Progenitor cell of endocrine pancreas (in vitro differentiated cells): Measurements from ENCODE around the gene MRPL38. TPM values are rescaled to one million over a fixed set of nuclear protein-coding genes. Genes with fewer than 3 reads are reported as not detected.

ENCODE experiments used
- DNase-seq: peaks from one replicate; pipeline ENCODE4 v3.0.0; 2021; ENCODE audit warnings: low spot score; ENCODE audit not compliant: unreplicated experiment
- H3K27ac Mint-ChIP-seq: 2 replicates; pipeline ENCODE4 v1.8.0; 2021; ENCODE audit warnings: mild to moderate bottlenecking, moderate library complexity, mixed read lengths
- H3K27me3 Mint-ChIP-seq: 2 replicates; pipeline ENCODE4 v1.8.0; 2021; ENCODE audit warnings: mixed read lengths
- H3K36me3 Mint-ChIP-seq: 2 replicates; pipeline ENCODE4 v1.8.0; 2022; ENCODE audit warnings: mixed read lengths; ENCODE audit not compliant: insufficient read depth
- H3K4me1 Mint-ChIP-seq: 2 replicates; pipeline ENCODE4 v1.8.0; 2021; ENCODE audit warnings: low read depth, mixed read lengths
- H3K4me3 Mint-ChIP-seq: 2 replicates; pipeline ENCODE4 v1.8.0; 2021; ENCODE audit warnings: low read depth, mild to moderate bottlenecking, moderate library complexity, mixed read lengths
- H3K9me3 Mint-ChIP-seq: 2 replicates; pipeline ENCODE4 v1.8.0; 2021; ENCODE audit warnings: low read depth, mixed read lengths
- total RNA-seq: library from RNA; stranded (reverse); gene quantifications from 2 replicates; pipeline ENCODE4 v1.2.1, GENCODE V29; 2021
- TF ChIP-seq, protein P1 (sequence below): fragments of 200-600 bp; sonication (generic); IDR thresholded peaks from one replicate; pipeline ENCODE4 v1.5.0; 2021; ENCODE audit warnings: antibody characterized with exemption, mild to moderate bottlenecking; ENCODE audit not compliant: unreplicated experiment

MRPL38 gene
- total RNA-seq, 1 donor from 2014 or later: 82.7 TPM

DNA sequence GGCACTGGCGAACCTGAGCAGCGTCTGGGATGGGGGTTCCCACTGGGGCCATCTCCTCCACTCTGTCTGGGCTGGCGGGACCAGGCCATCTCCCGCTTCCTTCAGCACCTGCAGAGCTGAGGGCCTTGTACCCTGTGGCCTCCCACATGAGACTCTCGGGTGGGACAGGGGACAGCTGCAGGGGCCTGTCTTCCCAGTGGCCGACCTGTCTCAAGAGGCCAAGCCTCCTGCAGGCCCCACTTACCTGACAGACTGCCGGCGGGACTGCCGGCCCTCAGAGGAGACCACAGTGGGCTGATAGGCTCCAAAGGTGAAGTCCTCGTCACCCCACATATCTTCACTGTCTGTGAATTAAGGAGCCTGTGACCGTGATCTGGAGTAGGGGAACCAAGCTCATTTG, 20.4 kb upstream of the MRPL38 start:
- Mint-ChIP-seq H3K27ac (no peak overlapping the region), H3K4me1 (no peaks in the 10 kb centered on the region), H3K27me3 (no peaks in the 10 kb centered on the region), H3K9me3 (no peaks in the 10 kb centered on the region), H3K4me3 (no peak overlapping the region), H3K36me3 (no peaks in the 10 kb centered on the region)
- DNase-seq: no peak
- TF ChIP-seq, protein P1, sequence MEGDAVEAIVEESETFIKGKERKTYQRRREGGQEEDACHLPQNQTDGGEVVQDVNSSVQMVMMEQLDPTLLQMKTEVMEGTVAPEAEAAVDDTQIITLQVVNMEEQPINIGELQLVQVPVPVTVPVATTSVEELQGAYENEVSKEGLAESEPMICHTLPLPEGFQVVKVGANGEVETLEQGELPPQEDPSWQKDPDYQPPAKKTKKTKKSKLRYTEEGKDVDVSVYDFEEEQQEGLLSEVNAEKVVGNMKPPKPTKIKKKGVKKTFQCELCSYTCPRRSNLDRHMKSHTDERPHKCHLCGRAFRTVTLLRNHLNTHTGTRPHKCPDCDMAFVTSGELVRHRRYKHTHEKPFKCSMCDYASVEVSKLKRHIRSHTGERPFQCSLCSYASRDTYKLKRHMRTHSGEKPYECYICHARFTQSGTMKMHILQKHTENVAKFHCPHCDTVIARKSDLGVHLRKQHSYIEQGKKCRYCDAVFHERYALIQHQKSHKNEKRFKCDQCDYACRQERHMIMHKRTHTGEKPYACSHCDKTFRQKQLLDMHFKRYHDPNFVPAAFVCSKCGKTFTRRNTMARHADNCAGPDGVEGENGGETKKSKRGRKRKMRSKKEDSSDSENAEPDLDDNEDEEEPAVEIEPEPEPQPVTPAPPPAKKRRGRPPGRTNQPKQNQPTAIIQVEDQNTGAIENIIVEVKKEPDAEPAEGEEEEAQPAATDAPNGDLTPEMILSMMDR: no peak

DNA sequence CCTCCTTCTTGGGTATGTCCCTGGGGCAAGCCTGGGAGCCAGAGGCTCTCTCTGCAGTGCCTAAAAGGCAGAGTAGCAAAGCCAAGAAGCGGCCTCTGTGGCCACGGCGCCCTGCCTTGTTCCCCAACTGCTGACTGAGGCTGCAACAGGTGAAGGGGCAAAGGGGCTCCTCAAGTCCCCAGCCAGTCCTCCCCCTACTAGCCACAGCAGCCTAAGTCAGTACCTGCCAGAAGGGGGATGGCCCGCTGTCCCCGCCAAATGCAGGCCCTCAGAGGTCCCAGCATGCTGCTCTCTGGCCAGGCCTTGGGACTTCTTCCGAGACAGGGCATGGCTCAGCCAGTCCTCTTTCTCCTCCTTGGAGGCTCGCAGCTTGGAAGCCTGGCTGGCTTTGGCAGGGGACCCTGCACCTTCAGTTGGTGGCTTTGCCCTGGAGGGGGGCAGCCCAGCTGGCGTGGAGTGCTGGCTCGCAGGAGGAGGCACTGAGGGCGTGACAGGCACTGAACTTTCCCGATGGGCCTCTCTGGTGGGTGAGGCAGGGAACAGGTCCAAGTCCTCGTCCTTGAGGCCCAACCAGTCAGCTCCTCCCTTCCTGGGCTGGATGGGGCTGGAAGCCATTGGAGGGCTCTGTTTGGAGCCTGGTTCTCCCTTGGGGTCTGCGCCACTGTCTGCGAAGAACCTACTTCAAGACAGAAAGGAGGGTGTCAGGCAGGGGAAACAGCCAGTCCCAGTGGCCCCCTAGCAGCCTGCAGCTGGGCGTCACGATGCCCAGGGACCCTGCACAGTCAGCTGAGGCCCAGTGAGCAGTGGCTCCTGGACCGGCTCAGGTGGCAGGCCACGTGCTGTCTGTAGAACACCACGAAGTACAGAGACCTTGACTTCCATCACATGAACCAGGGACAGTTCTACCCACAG, 18.5 kb upstream of the MRPL38 start:
- Mint-ChIP-seq H3K4me3 (no peak overlapping the region), H3K4me1 (no peaks in the 10 kb centered on the region), H3K36me3 (no peaks in the 10 kb centered on the region), H3K27ac (no peak overlapping the region), H3K9me3 (no peaks in the 10 kb centered on the region), H3K27me3 (no peaks in the 10 kb centered on the region)
- DNase-seq: no peak
- TF ChIP-seq, protein P1: no peak

DNA sequence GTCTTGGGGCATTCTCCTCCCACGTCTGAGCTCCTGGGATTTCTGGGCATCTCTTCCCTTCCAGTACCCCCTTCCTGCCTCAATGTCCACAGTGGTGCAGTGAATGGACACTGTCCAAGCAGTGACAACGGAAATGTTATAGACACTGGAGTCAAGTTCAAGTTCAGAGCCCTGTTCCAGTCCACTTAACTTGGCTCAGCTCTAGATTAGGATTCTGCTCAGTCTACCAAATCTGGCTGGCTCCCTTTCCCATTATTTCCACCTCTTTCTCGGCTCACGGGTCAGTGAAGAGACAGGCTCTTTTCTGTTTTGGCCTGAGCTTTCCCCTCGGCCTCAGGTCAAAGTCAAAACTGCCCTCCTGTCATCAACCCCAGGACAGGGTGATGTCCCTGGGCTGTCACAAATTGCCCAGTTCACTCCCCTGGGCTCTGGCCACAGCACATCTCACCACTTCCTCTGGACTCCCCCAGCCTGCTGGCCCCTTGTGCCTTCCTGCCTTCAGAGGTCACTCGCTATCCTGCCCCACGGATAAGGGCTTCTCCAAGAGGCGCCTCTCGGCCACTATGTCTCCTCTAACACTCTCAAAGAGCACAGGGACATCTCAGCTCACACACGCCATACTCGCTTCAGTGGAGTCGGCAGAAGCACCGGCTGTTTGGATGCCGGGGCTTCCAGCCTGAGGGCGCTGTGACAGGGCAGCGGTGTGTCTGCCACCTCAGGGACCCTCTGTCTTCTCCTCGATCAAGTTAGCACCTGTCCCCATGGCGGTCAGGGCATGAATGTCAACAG, 17.7 kb upstream of the MRPL38 start:
- Mint-ChIP-seq H3K4me3 (no peak overlapping the region), H3K4me1 (no peaks in the 10 kb centered on the region), H3K27ac (no peak overlapping the region), H3K9me3 (no peaks in the 10 kb centered on the region), H3K27me3 (no peaks in the 10 kb centered on the region), H3K36me3 (no peaks in the 10 kb centered on the region)
- TF ChIP-seq, protein P1: no peak
- DNase-seq: no peak

DNA sequence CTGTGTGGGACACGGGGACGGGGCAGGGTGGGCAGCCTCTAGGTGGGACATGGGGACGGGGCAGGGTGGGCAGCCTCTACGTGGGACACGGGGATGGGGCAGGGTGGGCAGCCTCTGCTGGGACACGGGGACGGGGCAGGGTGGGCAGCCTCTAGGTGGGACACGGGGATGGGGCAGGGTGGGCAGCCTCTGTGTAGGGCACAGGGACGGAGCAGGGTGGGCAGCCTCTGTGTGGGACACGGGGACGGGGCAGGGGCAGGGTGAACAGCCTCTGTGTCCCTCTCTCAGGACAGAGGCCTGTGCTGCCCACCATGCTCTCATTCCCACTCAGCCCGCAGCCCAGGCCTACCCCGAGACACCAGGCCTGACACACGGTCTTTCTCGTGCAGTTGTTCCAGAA, 16.9 kb upstream of the MRPL38 start:
- Mint-ChIP-seq H3K27me3 (no peaks in the 10 kb centered on the region), H3K27ac (no peak overlapping the region), H3K9me3 (no peaks in the 10 kb centered on the region), H3K36me3 (peaks cover 3% of the 10 kb centered on the region), H3K4me3 (no peak overlapping the region), H3K4me1 (no peaks in the 10 kb centered on the region)
- no peak for DNase-seq
- TF ChIP-seq, protein P1: no peak

DNA sequence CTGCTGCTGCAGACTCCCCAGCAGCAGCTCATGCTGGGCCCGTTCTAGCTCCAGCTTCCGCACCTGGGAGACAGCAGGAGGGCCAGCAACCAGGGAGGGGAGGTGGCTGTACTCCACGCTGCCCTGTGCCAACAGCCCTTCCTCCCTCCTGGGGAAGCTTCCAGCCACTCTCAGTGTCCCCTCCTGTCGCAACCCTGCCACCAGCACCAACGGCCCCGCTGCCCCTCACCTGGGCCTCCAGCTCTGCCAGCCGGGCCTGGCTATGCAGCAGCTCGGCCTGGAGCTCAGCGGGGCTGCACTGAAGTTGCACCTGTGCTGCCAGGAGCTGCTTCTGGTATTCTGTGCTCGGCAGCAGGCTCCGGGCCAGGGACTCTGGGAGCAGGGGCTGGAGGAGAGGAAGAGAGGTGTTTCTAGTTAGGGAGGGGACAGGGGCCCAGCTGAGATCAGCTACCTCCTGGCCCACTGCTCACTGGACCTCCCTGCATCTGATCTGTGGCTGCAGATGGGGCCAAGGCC, 15.4 kb upstream of the MRPL38 start:
- Mint-ChIP-seq H3K27me3 (no peaks in the 10 kb centered on the region), H3K36me3 (peaks cover 3% of the 10 kb centered on the region), H3K9me3 (no peaks in the 10 kb centered on the region), H3K4me3 (no peak overlapping the region), H3K4me1 (no peaks in the 10 kb centered on the region), H3K27ac (no peak overlapping the region)
- DNase-seq: no peak
- TF ChIP-seq, protein P1: no peak
